HG03469 (cell line): ENCODE results near the gene SRR.

Source experiments
- ATAC-seq: cut with Tn5 transposase; IDR thresholded peaks from one replicate; pipeline ENCODE4 v1.9.1; 2021; ENCODE audit warnings: mild to moderate bottlenecking, moderate library complexity, moderate number of reproducible peaks; ENCODE audit not compliant: unreplicated experiment

Gene SRR

DNA sequence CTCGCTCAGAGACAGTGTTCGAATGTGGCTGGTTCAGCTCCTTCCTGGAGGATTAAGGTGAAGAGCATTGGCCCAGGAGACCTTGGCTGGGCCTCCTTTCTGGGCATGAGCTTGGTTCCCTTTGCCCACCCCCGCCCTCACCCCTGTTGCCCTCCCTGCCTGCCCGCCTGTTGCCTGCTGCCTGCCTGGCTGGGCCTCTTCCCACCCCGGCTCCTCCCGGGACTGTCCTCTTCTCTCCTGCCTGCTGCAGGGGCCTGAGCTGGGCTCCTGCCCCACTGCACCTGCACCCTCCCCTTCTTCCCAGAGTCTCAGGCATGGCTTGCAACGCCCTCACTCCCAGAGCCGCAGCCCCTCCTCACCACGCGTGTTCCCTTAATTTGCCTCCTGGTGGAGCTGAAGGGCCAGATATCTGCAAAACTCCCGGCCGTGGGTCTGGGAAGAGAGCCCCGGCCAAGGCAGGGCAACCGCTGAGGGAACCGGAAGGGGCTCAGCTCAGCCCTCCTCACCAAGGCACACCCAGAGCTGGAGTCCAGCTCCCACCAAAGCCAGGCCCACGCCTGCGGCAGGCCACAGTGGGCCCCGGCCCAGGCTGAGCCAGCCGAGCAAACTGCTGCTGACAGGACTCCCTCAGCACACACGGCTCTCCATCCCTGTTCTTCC lies 65.9 kb downstream of the SRR start:
- ATAC-seq, result no peak

DNA sequence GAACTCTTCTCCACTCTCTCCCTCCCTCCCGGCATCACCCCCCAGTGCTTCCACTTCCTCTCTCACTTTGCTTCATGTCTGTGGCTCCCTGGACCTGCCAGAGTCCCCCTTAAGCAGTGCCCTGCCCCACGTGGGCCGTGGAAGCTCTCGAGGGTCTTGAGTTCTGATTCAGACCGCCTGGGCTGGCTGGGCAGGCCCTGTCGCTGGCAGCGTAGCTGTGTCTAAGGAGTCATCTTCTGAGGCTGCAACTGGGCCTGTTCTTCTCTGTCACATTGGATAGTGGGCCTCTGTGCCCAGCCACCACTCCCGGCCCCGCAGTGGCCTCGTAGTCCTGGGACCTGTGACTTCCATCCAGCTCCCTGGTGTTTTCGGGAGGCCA lies 66.5 kb downstream of the SRR start:
- ATAC-seq, result no peak

DNA sequence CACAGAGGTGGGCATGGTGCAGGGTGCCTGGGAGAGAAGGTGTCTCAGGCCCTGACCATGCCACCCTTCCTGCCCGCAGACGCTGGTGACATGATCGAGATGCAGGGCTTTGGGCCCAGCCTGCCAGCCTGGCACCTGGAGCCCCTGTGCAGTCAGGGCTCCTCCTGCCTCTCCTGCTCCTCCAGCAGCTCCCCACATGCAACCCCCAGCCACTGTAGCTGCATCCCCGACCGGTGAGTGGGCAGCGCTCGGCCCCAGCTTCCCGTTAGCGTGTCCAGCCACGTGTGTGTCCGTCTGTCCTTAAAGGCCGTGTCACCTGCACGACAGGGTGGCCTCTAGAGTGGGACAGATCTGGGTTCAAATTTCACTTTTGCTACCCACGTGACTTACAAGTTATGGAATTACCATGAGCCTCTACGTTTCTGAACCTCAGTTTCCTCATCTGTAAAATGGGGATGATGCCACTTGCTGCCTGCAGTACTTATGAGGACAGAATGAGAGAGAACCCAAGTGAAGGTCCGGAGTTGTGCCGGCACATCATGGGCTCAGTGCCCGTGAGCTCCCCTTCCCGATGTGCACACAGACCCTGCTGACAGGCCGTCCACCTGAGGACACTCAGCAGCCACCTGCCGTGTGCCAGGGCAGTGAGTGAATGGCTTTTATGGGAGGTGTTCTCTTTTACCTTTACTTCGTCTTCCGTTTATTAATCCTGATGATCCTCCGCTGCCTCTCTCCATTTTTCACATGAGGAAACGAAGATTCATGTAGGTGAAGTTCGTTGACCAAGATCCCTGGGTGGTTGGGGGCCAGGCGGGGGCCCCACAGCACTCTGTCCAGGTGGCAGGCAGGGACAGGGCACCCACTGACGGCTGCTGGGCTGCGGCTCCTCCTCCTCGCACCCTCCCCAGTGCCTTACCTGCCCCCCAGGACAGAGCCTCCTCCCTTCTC lies 67.7 kb downstream of the SRR start:
- no peak for ATAC-seq

GRCh38 chr17:2372180-2372579 lies 68.4 kb downstream of the SRR start:
- ATAC-seq, result no peak

DNA sequence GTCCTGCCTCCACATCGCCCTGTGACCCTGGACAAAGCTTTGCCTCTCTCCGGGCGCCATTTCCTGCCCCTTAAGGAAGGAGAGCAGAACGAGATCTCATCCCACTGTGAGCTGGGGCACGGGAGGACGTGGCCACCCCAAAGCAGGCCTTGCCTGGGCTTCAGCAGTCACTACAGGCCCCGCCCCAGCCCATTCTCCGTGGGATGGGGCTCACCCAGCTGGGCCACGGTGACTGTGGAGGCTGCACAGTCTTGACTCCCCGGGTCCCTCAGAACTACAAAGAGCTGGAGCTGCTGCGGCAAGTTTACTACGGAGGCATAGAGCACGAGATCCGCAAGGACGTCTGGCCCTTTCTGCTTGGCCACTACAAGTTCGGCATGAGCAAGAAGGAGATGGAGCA lies 68.9 kb downstream of the SRR start:
- ATAC-seq, result no peak

- ATAC-seq, result no peak
Measured at GRCh38 chr17:2373179-2373578, 69.4 kb downstream of the SRR start.
